GM12865 (cell line): ENCODE data around the gene TACR1.

Experiments
- DNase-seq: peaks from one replicate; pipeline ENCODE4 v3.0.0; 2010; ENCODE audit warnings: low read depth
- H3K4me3 ChIP-seq: 2 replicates; pipeline ENCODE4 v1.5.1; 2011; ENCODE audit warnings: mild to moderate bottlenecking, low read depth, low read length, control low read depth
- TF ChIP-seq, protein P1 (sequence below): IDR thresholded peaks from 2 replicates; pipeline ENCODE4 v1.5.1; 2011; ENCODE audit warnings: low read length, control low read depth, low read depth, inconsistent platforms; ENCODE audit not compliant: insufficient read depth; ENCODE audit errors: missing control alignments

The TACR1 gene

DNA sequence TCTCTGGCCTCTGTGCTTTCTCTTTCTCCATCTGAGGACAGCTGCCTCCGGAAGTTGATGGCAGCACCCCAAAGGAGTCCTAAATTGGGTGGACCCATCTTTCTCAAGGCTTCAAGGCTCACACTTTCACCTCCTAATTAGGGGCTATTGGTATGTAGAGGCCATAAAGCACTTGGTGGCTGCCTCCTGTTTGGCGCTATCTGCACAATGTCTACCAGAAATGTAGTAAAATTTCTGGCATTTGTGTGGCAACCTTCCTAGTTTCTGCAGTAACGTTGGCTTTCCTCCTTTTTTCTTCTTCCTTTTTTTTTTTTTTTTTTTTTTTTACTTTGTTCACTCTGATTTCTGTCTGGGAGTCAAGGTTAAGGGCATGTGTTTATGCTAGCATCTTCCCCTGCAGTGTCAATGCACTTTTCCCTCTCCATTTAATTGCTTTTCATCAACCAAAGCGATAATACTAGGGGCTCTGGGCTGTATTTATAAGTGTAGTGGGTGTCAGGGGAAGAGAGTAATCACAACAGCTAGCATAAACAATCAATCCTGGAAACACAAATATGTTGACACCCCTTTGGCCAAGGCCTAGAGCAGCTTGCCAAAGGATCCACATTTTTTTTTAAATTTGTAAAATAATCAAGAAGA lies 86.0 kb downstream of the TACR1 start:
- TF ChIP-seq, protein P1, sequence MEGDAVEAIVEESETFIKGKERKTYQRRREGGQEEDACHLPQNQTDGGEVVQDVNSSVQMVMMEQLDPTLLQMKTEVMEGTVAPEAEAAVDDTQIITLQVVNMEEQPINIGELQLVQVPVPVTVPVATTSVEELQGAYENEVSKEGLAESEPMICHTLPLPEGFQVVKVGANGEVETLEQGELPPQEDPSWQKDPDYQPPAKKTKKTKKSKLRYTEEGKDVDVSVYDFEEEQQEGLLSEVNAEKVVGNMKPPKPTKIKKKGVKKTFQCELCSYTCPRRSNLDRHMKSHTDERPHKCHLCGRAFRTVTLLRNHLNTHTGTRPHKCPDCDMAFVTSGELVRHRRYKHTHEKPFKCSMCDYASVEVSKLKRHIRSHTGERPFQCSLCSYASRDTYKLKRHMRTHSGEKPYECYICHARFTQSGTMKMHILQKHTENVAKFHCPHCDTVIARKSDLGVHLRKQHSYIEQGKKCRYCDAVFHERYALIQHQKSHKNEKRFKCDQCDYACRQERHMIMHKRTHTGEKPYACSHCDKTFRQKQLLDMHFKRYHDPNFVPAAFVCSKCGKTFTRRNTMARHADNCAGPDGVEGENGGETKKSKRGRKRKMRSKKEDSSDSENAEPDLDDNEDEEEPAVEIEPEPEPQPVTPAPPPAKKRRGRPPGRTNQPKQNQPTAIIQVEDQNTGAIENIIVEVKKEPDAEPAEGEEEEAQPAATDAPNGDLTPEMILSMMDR, result no peak
- DNase-seq, result no peak
- H3K4me3 ChIP-seq, result no peak overlapping the region

DNA sequence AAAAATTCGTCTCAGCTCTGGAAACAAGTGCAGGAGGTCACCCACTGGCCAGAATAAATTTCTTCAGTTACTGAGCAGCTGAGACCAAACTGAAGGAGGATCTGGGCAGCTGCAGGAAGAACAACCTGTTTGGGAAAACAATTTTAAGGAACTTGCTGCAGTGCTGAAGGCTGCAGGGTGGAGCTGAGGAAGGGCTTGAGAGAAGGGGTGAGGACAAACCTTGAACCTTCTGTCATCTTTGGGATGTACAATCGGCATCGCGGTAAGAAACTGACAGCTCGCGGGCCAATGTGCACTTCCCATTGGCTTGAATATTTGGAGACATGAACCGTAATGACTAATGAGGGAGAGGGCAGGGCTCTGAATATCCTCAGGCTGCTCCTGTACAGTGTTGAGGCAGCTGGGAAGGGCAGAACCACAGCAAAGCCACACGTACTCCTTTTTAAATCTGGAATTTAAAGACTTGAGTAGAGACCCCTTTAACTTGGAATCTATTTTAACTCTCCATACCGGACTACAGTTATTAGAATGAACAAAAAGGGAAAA lies 90.3 kb downstream of the TACR1 start:
- no peak overlapping the region for H3K4me3 ChIP-seq
- no peak for DNase-seq
- TF ChIP-seq, protein P1, result no peak

DNA sequence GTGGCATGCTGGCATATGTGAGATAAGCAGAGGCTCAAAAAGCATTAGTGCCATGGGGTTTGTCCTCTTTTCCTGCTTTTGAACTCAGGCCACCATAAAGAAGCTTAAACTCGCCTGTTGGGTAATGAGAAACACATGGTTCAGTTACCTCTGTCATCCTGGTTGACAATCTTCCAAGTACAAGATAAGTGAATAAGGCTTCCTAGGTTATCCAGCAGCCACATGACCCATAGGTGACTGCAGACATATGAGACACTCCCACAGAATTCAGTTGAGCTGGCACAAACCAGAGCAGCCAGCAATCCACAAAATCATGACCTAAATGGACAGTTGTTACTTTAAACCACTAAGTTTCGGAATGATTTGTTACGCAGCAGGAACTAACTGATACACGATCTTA lies 97.3 kb downstream of the TACR1 start:
- TF ChIP-seq, protein P1, result no peak
- DNase-seq, result no peak
- no peak overlapping the region for H3K4me3 ChIP-seq

DNA sequence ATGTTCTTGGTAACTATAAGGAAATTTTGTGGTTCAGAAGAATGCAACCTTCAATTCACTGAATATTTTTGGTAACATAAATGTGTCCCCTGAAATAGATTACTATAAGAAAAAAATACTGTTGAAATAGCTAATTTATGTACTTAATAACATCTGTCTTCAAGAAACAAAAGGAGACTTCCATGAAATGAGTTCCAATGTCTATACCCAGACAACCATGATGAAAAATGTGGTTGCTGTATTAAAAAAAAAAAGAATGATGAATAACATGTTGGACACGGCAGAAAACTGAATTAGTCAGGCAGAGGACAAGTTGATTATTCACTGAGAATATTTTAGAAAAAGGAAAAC lies 98.5 kb downstream of the TACR1 start:
- H3K4me3 ChIP-seq, result no peak overlapping the region
- TF ChIP-seq, protein P1, result no peak
- DNase-seq, result no peak

DNA sequence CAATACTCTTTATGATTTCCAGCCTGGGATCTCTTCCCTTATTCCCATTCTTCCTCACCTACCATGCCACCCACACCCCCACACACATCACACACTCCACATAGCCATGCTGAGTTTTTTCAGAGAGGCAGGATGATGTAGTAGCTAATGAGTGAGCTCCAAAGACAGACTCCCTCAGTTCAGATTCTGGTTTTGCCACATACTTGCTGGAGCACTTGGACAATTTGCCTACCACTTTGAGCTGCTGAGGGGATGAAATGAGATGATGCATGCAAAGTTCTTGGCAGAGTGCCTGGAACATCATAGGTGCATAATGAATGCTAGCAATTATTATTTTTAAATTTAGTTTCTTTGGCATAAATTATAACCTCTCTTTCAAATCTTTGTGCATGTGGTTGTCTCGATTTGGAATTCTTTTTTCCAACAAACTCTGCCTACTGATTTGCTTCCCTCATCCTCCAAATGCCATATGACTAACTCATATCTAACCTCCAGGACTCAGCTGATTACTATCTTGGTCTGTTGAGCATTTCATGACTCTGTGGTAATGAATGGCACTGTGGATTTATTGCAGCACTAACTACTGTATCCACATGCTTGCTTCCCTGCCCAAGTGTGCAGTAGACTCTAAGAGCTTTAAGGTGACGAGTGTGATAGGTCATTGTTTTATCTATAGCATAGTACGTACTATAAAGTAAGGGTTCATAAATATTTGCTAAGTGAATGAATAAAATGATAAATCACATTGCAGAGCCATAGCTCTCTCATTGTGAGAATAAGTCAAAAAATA lies 99.1 kb downstream of the TACR1 start:
- H3K4me3 ChIP-seq, result no peak overlapping the region
- no peak for DNase-seq
- TF ChIP-seq, protein P1, result no peak

DNA sequence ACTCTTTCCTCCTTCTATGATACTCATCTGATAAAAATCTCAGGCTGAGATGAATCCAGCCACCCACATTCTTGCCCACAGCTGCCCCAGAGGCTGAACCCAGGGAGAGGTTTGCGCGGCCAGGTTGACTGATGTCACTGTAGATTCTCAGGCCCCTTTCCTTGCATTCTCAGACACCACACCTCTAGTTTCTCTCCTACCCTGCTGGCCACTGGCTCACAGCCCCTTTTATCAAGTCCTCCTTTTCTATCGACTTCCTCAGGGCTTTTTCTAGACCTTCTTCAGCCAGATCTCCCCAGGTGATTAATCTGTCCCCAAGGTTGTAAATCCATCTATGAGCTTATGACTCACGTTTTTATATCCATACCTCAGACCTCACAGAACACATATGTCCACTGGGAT lies 99.8 kb downstream of the TACR1 start:
- no peak for DNase-seq
- TF ChIP-seq, protein P1, result no peak
- H3K4me3 ChIP-seq, result no peak overlapping the region
